CD14-positive monocyte (primary cell): Measurements from ENCODE around the gene RITA1. TPM values are rescaled to one million over a fixed set of nuclear protein-coding genes. Genes with fewer than 3 reads are reported as not detected.

Source experiments
- DNase-seq, 3 donors: peaks; one replicate each; pipeline ENCODE4 v3.0.0-alpha.2; 2011 to 2022
- H2AFZ ChIP-seq: 2 replicates; pipeline ENCODE4 v1.6.0; 2012; ENCODE audit warnings: mild to moderate bottlenecking, low read depth, low read length, inconsistent platforms; ENCODE audit not compliant: insufficient read depth, poor library complexity, severe bottlenecking
- H3K27ac ChIP-seq, 2 donors: 1 replicate in 1 of 2; 2 replicates in 1 of 2; pipeline ENCODE4 v1.5.1; 2012 to 2013; ENCODE audit warnings: low read length in 2 of 2, control low read depth in 1 of 2, inconsistent platforms in 1 of 2, low read depth in 1 of 2, mild to moderate bottlenecking in 1 of 2
- H3K27me3 ChIP-seq, 2 donors: one replicate each; pipeline versions ENCODE4 v1.6.0 to v1.6.1; 2011 to 2013; ENCODE audit warnings: low read length in 2 of 2; ENCODE audit not compliant: control insufficient read depth in 2 of 2, insufficient read depth in 2 of 2
- H3K36me3 ChIP-seq, 2 donors: replicated peaks in 1 of 2; 1 replicate in 1 of 2; 2 replicates in 1 of 2; pipeline versions ENCODE4 v1.5.1 to v1.6.1; 2012 to 2013; ENCODE audit warnings: low read length in 2 of 2, control low read depth in 1 of 2, inconsistent platforms in 1 of 2, mild to moderate bottlenecking in 1 of 2; ENCODE audit not compliant: insufficient read depth in 2 of 2, control insufficient read depth in 1 of 2
- H3K4me1 ChIP-seq, 2 donors: 1 replicate in 1 of 2; 2 replicates in 1 of 2; pipeline versions ENCODE4 v1.5.1 to v1.6.1; 2012 to 2013; ENCODE audit warnings: low read length in 2 of 2, control low read depth in 1 of 2, inconsistent platforms in 1 of 2, mild to moderate bottlenecking in 1 of 2, moderate library complexity in 1 of 2; ENCODE audit not compliant: insufficient read depth in 2 of 2, control insufficient read depth in 1 of 2
- H3K4me2 ChIP-seq: replicated peaks from 2 replicates; pipeline ENCODE3; 2012; ENCODE audit warnings: low read length, moderate library complexity, mild to moderate bottlenecking; ENCODE audit not compliant: poor library complexity, severe bottlenecking; ENCODE audit errors: extremely low read depth
- H3K4me3 ChIP-seq, 3 experiments: fragments of 200-600 bp in 1 of 3; sonication (generic) in 1 of 3; replicated peaks in 1 of 3; 1 replicate in 2 of 3; 2 replicates in 1 of 3; pipeline ENCODE4 v1.5.1; 2011 to 2013; ENCODE audit warnings: low read length in 3 of 3, mild to moderate bottlenecking in 3 of 3, control low read depth in 2 of 3, low read depth in 2 of 3, inconsistent platforms in 1 of 3, moderate library complexity in 1 of 3
- H3K79me2 ChIP-seq: 2 replicates; pipeline ENCODE4 v1.6.0; 2012; ENCODE audit warnings: mild to moderate bottlenecking, control low read depth, inconsistent platforms, low read length, moderate library complexity; ENCODE audit not compliant: insufficient read depth
- H3K9ac ChIP-seq: 2 replicates; pipeline ENCODE4 v1.6.0; 2017; ENCODE audit warnings: low read length, mild to moderate bottlenecking; ENCODE audit not compliant: insufficient read depth, poor library complexity, severe bottlenecking
- H3K9me3 ChIP-seq, 2 donors: replicated peaks in 1 of 2; 1 replicate in 1 of 2; 2 replicates in 1 of 2; pipeline versions ENCODE4 v1.5.1 to v1.6.1; 2012 to 2013; ENCODE audit warnings: low read length in 2 of 2, control low read depth in 1 of 2; ENCODE audit not compliant: control insufficient read depth in 1 of 2, insufficient read depth in 1 of 2
- H4K20me1 ChIP-seq: 2 replicates; pipeline ENCODE4 v1.6.0; 2012; ENCODE audit warnings: mild to moderate bottlenecking, low read length, control low read depth, moderate library complexity; ENCODE audit not compliant: insufficient read depth
- H3K27ac Mint-ChIP-seq, 7 donors: one replicate each; pipeline ENCODE4 v1.8.0; 2020; ENCODE audit warnings: mild to moderate bottlenecking in 7 of 7, mixed read lengths in 7 of 7, moderate library complexity in 6 of 7, inconsistent platforms in 2 of 7
- H3K27me3 Mint-ChIP-seq, 3 donors: one replicate each; pipeline ENCODE4 v1.8.0; 2021 to 2022; ENCODE audit warnings: low read depth in 3 of 3, mild to moderate bottlenecking in 3 of 3, mixed read lengths in 3 of 3, moderate library complexity in 3 of 3, inconsistent platforms in 1 of 3
- H3K36me3 Mint-ChIP-seq, 2 donors: one replicate each; pipeline ENCODE4 v1.8.0; 2020; ENCODE audit warnings: mixed read lengths in 2 of 2, inconsistent platforms in 1 of 2, mild to moderate bottlenecking in 1 of 2
- H3K4me1 Mint-ChIP-seq: one replicate; pipeline ENCODE4 v1.8.0; 2020; ENCODE audit warnings: mild to moderate bottlenecking, mixed read lengths
- H3K4me3 Mint-ChIP-seq, 2 donors: one replicate each; pipeline ENCODE4 v1.8.0; 2020; ENCODE audit warnings: mild to moderate bottlenecking in 2 of 2, mixed read lengths in 2 of 2, moderate library complexity in 1 of 2
- H3K9me3 Mint-ChIP-seq, 7 donors: one replicate each; pipeline ENCODE4 v1.8.0; 2020 to 2022; ENCODE audit warnings: mixed read lengths in 7 of 7, mild to moderate bottlenecking in 6 of 7, moderate library complexity in 6 of 7, inconsistent platforms in 2 of 7
- WGBS: methylation state at CpG from one replicate; pipeline ENCODE4 v1.1.5; 2013; ENCODE audit warnings: missing lambda C conversion rate; ENCODE audit not compliant: insufficient coverage; 5-methylcytosine and 5-hydroxymethylcytosine counted together
- intact Hi-C, 2 donors: fragments of 100-400 bp; cut with micrococcal nuclease; formaldehyde crosslinking; loops; one replicate each; pipeline versions ENCODE4 v1.15.0 to v1.15.1; 2023
- polyA plus RNA-seq, 3 donors: library from polyadenylated mRNA; depleted of rRNA in 1 of 3; unstranded in 2 of 3; stranded (reverse) in 1 of 3; fragments of 300-500 nt in 2 of 3; fragments of >200 nt in 1 of 3; fragmentation: Illumina TruSeq in 2 of 3; gene quantifications; 1 replicate in 2 of 3; 2 replicates in 1 of 3; pipeline ENCODE4 v1.2.3, GENCODE V29; 2012 to 2021
- TF ChIP-seq, protein P1 (sequence below): fragments of 200-600 bp; IDR thresholded peaks from one replicate; pipeline ENCODE4 v1.8.0; 2022; ENCODE audit warnings: antibody characterized with exemption, mild to moderate bottlenecking

The RITA1 gene
- polyA plus RNA-seq, 3 donors: 4.9 to 17.6 (median 16.4) TPM

GRCh38 chr12:113183030-113183589, 2.4 kb upstream of the RITA1 start:
- Mint-ChIP-seq H3K4me3 (no peak overlapping the region), H3K27me3 (peaks cover 0 to 1% (median 0%) of the 10 kb centered on the region in 3 donors), H3K36me3 (peaks cover 41 to 50% of the 10 kb centered on the region in 2 donors), H3K9me3 (no peaks in the 10 kb centered on the region), H3K4me1 (peaks cover 30% of the 10 kb centered on the region), H3K27ac (no peak overlapping the region)
- H4K20me1 ChIP-seq: peaks cover 36% of the 10 kb centered on the region
- intact Hi-C loops: loop anchor here in 1 of 2 donors (10.0 kb wide), 1 partner anchor 278 kb away; the partner anchor contains the start of gene OAS1
- no peak overlapping the region for H3K4me2 ChIP-seq
- no peak overlapping the region for H2AFZ ChIP-seq
- no peak for DNase-seq
- H3K9ac ChIP-seq: no peak overlapping the region
- no peak overlapping the region for H3K4me3 ChIP-seq
- H3K79me2 ChIP-seq: peaks cover 69% of the 10 kb centered on the region
- no peaks in the 10 kb centered on the region for H3K27me3 ChIP-seq
- TF ChIP-seq, protein P1, sequence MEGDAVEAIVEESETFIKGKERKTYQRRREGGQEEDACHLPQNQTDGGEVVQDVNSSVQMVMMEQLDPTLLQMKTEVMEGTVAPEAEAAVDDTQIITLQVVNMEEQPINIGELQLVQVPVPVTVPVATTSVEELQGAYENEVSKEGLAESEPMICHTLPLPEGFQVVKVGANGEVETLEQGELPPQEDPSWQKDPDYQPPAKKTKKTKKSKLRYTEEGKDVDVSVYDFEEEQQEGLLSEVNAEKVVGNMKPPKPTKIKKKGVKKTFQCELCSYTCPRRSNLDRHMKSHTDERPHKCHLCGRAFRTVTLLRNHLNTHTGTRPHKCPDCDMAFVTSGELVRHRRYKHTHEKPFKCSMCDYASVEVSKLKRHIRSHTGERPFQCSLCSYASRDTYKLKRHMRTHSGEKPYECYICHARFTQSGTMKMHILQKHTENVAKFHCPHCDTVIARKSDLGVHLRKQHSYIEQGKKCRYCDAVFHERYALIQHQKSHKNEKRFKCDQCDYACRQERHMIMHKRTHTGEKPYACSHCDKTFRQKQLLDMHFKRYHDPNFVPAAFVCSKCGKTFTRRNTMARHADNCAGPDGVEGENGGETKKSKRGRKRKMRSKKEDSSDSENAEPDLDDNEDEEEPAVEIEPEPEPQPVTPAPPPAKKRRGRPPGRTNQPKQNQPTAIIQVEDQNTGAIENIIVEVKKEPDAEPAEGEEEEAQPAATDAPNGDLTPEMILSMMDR: no peak
- H3K27ac ChIP-seq: no peak overlapping the region
- no peaks in the 10 kb centered on the region for H3K9me3 ChIP-seq
- 97% methylated on average over 9 of the region's 11 CpGs for WGBS
- H3K4me1 ChIP-seq: peaks cover 18 to 34% of the 10 kb centered on the region in 2 donors
- H3K36me3 ChIP-seq: peaks cover 35 to 38% of the 10 kb centered on the region in 2 donors

GRCh38 chr12:113184098-113184899, 1.2 kb upstream of the RITA1 start:
- Histone ChIP-seq H3K27me3 (no peaks in the 10 kb centered on the region), H3K4me1 (peaks cover 18 to 34% of the 10 kb centered on the region in 2 donors), H4K20me1 (peaks cover 36% of the 10 kb centered on the region), H3K9me3 (no peaks in the 10 kb centered on the region), H3K9ac (peak overlapping the region; percentile 99), H3K27ac (peak overlapping the region; percentile 82 to 98), H3K4me3 (peak overlapping the region; percentile 77 to 94 (median 83)), H3K36me3 (peaks cover 25 to 30% of the 10 kb centered on the region in 2 donors), H3K79me2 (peaks cover 69% of the 10 kb centered on the region), H2AFZ (peak overlapping the region; percentile 99), H3K4me2 (peak overlapping the region; percentile 94)
- H3K9me3 Mint-ChIP-seq: peaks cover 0 to 2% (median 0%) of the 10 kb centered on the region in 7 donors
- intact Hi-C loops: loop anchor here in 1 of 2 donors (10.0 kb wide), 1 partner anchor 279 kb away; the partner anchor contains the start of gene OAS1
- peak overlapping the region; percentile 90 to 96 for H3K4me3 Mint-ChIP-seq
- TF ChIP-seq, protein P1: no peak
- peaks cover 30% of the 10 kb centered on the region for H3K4me1 Mint-ChIP-seq
- DNase-seq: no peak
- H3K27ac Mint-ChIP-seq: peak overlapping the region; percentile 83 to 91 (median 89)
- 10% methylated on average over 17 of the region's 26 CpGs for WGBS
- H3K27me3 Mint-ChIP-seq: peaks cover 0 to 3% (median 0%) of the 10 kb centered on the region in 3 donors
- H3K36me3 Mint-ChIP-seq: peaks cover 32 to 46% of the 10 kb centered on the region in 2 donors
